Cerebellar cortex (tissue), 1 donor: ENCODE data around the gene LBX2.

Experiments used
- DNase-seq: peaks from one replicate; pipeline ENCODE4 v3.0.0-alpha.2; 2015; ENCODE audit warnings: low spot score

LBX2 gene

DNA sequence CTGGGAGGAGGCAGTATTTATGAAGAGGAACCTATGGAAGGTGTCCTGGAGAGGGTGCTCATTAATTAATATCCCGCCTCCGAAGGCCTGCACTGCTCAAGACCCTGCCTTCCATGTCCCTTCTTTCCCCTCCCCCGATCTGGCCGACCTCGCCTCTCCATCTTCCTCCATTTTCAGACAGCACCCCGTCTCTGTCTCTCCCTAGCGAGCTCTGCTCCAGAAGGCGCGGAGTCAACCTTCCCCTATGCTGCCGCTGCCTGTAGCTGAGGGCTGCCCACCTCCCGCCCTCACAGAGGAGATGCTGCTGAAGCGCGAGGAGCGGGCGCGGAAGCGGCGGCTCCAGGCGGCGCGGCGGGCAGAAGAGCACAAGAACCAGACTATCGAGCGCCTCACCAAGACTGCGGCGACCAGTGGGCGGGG, 42.3 kb downstream of the LBX2 start:
- no peak for DNase-seq

DNA sequence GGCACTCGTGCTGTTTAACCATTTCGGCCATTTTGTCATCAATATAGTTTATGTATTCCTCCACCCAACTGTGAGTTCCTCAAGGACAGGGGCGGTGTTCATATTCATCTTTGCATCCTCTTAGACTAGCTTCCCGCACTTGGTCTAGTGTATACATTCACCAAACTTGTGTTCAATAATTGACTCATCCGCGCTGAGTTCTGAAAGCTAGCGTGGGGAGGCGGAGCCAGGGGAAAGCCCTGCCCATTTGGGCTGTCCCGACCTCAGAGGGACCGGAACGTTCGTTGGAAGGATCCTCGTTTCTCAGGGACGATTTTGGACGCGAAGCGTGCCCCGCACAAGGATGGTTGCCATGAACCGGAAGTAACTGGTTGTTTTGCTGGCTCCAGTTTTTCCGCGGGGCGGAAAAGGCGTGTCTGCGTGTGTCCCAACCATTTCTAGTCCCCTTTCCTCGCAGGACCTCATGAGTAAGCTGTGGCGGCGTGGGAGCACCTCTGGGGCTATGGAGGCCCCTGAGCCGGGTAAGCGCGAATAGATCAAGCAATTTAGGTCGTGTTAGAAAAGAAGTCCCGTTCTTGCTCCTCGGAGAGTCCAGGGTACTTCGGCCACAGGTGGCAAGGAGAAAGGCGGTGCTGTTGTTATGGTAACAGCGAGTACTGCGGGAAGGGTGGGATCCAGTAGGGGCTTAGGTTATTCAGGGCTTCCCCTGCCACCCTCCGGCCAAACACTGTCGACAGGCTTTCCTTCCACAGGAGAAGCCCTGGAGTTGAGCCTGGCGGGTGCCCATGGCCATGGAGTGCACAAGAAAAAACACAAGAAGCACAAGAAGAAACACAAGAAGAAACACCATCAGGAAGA, 44.5 kb downstream of the LBX2 start, which contains the start of gene INO80B:
Gene INO80B, plus strand, starts transcription at position 434 of the 858 bp plus-strand sequence. Its CDS starts 30 bp downstream, at position 464.
- peak; percentile 98 for DNase-seq

DNA sequence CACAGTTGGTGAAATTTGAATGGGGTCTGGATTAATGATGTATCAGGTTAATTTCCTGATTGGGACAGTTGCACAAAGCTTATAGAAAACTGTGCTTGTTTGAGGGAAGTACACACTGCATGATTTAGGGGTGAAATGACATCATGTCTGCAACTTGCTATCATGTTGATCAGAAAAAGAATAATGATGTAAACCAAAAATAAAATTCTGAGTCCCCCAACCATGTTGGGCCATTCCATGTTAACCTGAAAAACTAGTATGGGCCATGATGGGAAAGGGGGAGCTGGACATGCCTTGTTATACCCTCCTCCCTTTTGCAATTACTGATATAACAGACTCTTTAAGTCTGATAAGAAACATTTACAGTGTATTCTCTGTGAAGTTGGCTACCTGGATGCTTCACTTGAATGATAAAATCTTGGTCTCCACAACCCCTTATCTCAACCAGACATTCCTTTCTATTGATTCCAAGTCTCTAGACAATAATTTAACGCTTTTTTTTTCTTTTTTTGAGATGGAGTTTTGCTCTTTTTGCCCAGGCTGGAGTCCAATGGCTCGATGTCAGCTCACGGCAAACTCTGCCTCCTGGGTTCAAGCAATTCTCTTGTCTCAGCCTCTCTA, 48.7 kb downstream of the LBX2 start:
- DNase-seq, result no peak

DNA sequence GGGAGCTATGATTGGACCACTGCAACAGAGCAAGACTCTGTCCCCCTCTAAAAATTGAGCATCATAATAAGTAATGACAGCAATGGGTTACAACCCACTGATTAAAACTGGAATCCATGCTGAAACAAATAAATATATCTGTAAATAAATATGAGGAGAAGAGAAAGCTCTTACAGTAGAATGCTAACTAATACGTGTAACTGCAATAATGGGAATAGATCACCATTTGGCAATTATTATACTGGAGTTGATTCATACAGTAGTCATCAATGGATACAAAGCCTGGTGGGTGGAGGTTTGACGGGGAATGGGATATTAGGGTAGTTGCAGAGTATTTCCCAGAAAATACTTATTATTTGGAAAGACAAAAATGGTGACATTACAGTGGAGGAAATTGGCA, 50.6 kb downstream of the LBX2 start:
- DNase-seq, result no peak
